RWPE2 (cell line): ENCODE measurements around the gene SYT15.

Source experiments
- ATAC-seq: fragments of 200-7000 bp; cut with Tn5 transposase; 3 replicates; pipeline ENCODE4 v1.9.1; 2021; ENCODE audit warnings: low read depth
- DNase-seq: peaks from one replicate; pipeline ENCODE4 v3.0.0-alpha.2; 2020; ENCODE audit warnings: low spot score
- H3K27ac ChIP-seq: fragments of 450-650 bp; 2 replicates; pipeline ENCODE4 v1.5.1; 2017; ENCODE audit warnings: mild to moderate bottlenecking; ENCODE audit not compliant: poor library complexity, severe bottlenecking
- H3K27me3 ChIP-seq: fragments of 250-450 bp; sonication (Bioruptor Pico); 2 replicates; pipeline ENCODE4 v1.5.1; 2021; ENCODE audit warnings: mild to moderate bottlenecking, moderate library complexity; ENCODE audit not compliant: insufficient read depth, poor library complexity, severe bottlenecking
- H3K36me3 ChIP-seq: fragments of 250-450 bp; sonication (Bioruptor Pico); 2 replicates; pipeline ENCODE4 v1.5.1; 2020; ENCODE audit warnings: low read depth, mild to moderate bottlenecking, moderate library complexity
- H3K4me1 ChIP-seq: fragments of 250-450 bp; sonication (Bioruptor Pico); 2 replicates; pipeline ENCODE4 v1.5.1; 2021; ENCODE audit warnings: mild to moderate bottlenecking, moderate library complexity; ENCODE audit not compliant: insufficient read depth, poor library complexity, severe bottlenecking
- H3K4me3 ChIP-seq: fragments of 250-450 bp; sonication (Bioruptor Pico); 2 replicates; pipeline ENCODE4 v1.5.1; 2021; ENCODE audit warnings: mild to moderate bottlenecking, moderate library complexity; ENCODE audit not compliant: severe bottlenecking
- H3K9me3 ChIP-seq: fragments of 250-450 bp; sonication (Bioruptor Pico); 2 replicates; pipeline ENCODE4 v1.5.1; 2021; ENCODE audit warnings: mild to moderate bottlenecking, moderate library complexity; ENCODE audit not compliant: severe bottlenecking
- CTCF ChIP-seq: fragments of 450-650 bp; IDR thresholded peaks from one replicate; pipeline ENCODE4 v1.5.1; 2017; ENCODE audit warnings: mild to moderate bottlenecking, moderate library complexity; ENCODE audit not compliant: poor library complexity, severe bottlenecking

The SYT15 gene

DNA sequence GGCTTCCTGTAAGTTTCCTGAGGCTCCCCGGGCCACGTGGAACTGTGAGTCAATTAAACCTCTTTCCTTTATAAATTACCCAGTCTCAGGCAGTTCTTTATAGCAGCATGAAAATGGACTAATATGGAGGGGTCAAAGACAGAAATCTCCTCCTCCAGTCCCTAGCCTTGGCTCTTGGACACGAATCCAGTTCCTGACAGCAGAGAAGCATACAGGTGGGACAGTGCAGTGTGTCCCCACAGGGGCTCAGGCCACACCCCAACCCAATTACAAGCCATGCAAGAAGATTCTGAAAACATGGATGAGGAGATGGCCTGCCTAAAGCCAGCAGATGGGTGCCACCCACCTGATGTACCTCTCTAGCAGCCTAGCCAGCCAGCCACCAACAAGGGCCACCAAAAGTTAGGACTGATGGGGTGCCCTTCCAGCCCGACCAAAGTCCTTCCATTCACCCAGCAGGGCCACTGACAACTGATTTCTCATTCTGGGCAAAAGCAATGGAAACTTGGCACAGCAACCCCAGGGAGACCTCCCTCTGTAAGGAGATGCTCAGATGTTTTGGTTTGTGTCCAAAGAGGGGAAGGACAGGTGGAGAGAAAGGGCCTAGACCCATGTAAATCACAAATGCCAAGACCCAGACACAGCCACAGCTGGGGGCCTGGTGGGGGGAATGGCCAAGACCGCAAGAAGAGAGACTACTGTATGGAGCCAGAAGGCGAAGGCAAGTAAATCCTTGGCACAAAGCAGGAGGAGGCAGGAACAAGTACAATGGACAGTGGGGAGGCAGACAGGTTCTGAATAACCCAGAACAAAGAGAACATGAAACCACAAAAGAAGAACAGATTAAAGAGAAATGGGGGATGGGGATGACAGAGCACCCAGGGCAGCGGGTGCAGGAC lies 36.1 kb upstream of the SYT15 start:
- H3K9me3 ChIP-seq = no peaks in the 10 kb centered on the region
- H3K4me1 ChIP-seq = no peaks in the 10 kb centered on the region
- ATAC-seq (no peak), DNase-seq (peak; percentile 66)
- no peaks in the 10 kb centered on the region for H3K36me3 ChIP-seq
- no peaks in the 10 kb centered on the region for H3K27me3 ChIP-seq
- H3K27ac ChIP-seq = no peak overlapping the region
- H3K4me3 ChIP-seq = no peak overlapping the region
- TF ChIP-seq CTCF = no peak

GRCh38 chr10:46543466-46544377 lies 35.2 kb upstream of the SYT15 start:
- Histone ChIP-seq H3K9me3 (no peaks in the 10 kb centered on the region), H3K4me1 (no peaks in the 10 kb centered on the region), H3K27ac (no peak overlapping the region), H3K4me3 (no peak overlapping the region), H3K36me3 (no peaks in the 10 kb centered on the region), H3K27me3 (no peaks in the 10 kb centered on the region)
- TF ChIP-seq CTCF = no peak
- ATAC-seq (no peak), DNase-seq (peak; percentile 70)

DNA sequence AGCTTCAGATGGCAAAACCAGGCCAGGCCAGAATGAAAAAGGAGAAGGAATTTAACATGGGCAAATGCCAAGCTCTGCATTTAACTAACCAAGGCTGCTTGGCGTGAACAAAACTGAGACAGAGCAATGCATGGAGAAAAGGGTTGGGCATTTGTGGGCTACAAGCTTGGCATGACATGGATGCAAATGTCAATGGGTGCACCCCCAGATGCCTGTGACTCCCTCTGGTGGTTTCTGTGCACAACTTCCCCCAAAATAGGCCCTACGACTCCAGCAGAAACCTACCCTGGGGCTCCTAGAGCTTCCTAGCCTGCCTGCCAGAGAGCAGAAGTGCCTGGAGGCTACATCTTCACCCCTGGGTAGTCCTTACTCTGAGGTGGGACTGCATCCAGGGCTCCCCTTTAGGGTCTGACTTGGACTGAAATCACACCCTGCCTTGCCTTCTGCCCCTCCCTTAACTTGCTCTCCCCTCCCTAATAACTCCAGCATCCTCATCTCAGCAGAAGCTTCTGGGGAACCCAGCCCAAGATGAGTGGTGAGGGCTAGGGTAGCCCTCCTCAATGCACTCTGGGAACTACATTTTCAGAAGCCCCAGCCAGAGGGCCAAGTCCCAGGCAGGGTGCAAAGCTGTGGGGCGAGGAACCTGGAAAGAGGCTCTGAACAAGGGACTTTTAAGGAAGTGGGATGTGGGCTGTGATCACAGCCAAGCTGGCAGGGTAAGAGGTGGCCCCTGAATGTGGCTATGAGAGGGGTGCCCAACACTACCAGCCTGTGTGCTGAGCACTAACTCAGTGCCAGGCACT lies 33.7 kb upstream of the SYT15 start:
- H3K36me3 ChIP-seq = no peaks in the 10 kb centered on the region
- no peak overlapping the region for H3K27ac ChIP-seq
- peak; percentile 60 for TF ChIP-seq CTCF
- H3K4me1 ChIP-seq = no peaks in the 10 kb centered on the region
- H3K27me3 ChIP-seq = no peaks in the 10 kb centered on the region
- no peak overlapping the region for H3K4me3 ChIP-seq
- DNase-seq (peak; percentile 63), ATAC-seq (peak; percentile 33)
- no peaks in the 10 kb centered on the region for H3K9me3 ChIP-seq

- ATAC-seq (no peak), DNase-seq (peak; percentile 76)
- no peaks in the 10 kb centered on the region for H3K36me3 ChIP-seq
- H3K9me3 ChIP-seq = no peaks in the 10 kb centered on the region
- no peak overlapping the region for H3K4me3 ChIP-seq
- H3K27ac ChIP-seq = no peak overlapping the region
- TF ChIP-seq CTCF = no peak
- no peaks in the 10 kb centered on the region for H3K4me1 ChIP-seq
- no peaks in the 10 kb centered on the region for H3K27me3 ChIP-seq
These were observed 32.9 kb upstream of the SYT15 start for GRCh38 chr10:46545861-46546590.
